Measurements from ENCODE around the gene KLRC4.
"Not testable (repeated sequence)": the region's sequence is repeated elsewhere in the genome, so short reads cannot be mapped to it uniquely, and the experiment has no call there.

Gene KLRC4

DNA sequence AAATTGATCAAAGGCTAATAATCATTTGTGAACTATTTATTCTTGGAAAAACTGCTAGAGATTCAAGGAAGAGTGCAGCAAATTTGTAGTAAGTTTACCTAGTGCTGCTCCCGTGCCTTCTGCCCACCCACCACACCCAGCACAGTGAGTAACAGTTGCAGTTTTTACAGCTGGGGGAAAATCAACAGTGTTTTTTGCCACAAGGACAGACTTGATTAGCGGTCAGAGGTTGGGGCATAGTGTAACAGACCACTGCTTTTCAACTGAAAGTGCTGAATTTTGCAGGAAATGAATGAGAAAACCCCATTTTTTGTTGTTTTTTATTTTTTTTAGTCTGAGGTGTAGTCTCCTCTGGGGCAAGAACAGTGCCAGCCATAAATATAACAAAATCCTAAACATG lies 12.3 kb downstream of the KLRC4 start:
- no peak for DNase-seq

GRCh38 chr12:10396176-10396575 lies 13.4 kb downstream of the KLRC4 start:
- not testable (repeated sequence) for DNase-seq

- no peak for DNase-seq
Measured at GRCh38 chr12:10395390-10395998, 14.1 kb downstream of the KLRC4 start.

DNA sequence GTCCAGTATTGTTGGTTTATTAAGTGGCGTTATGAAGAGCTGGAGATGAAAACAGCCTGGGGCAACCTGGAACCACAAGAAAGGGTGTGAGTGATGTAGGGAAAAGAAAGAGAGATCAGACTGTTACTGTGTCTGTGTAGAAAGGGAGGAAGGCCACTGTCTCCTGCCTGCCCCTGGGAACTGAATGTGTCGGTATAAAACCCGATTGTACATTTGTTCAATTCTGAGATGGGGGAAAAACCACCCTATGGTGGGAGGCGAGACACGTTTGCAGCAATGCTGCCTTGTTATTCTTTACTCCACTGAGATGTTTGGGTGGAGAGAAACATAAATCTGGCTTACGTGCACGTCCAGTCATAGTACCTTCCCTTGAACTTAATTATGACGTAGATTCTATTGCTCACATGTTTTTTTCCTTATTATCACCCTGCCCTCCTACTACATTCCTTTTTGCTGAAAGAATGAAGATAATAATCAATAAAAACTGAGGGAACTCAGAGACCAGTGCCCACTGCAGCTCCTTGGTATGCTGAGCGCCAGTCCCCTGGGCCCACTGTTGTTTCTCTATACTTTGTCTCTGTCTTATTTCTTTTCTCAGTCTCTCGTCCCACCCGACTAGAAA lies 14.9 kb downstream of the KLRC4 start:
- DNase-seq: not testable (repeated sequence)

DNA sequence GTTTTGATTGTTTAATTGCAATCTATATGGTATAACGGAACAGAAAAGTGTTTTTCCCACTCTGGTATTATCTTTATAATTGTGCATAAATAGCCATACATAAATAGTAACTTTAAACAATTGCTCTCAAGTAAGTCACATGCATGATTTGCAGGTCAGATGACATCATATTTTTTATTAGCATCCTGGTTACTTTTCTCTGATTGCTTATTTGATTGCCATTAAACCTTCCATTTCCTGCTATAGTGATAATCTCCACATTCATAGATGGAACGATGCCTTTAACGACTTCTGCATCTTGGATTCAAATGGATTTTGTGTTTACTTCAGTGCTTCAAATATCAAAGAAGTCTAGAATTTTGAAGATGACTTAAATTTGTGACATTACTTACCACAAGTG lies 16.3 kb downstream of the KLRC4 start:
- DNase-seq: no peak

GRCh38 chr12:10392394-10392930 lies 17.1 kb downstream of the KLRC4 start:
- peak in 1 of 51 donors; percentile 11 for DNase-seq

- DNase-seq: not testable (repeated sequence)
Measured at GRCh38 chr12:10390991-10391390, 18.6 kb downstream of the KLRC4 start.

GRCh38 chr12:10389904-10390303 lies 19.7 kb downstream of the KLRC4 start, which contains the start of gene KLRK1:
TSS of gene KLRK1 (minus strand) at chr12:10390041. CDS start at chr12:10388810, 1,231 bp downstream.
- no peak for DNase-seq

GRCh38 chr12:10388624-10389413 lies 20.7 kb downstream of the KLRC4 start:
- DNase-seq: no peak

GRCh38 chr12:10387498-10387897 lies 22.1 kb downstream of the KLRC4 start:
- DNase-seq: not testable (repeated sequence)

DNA sequence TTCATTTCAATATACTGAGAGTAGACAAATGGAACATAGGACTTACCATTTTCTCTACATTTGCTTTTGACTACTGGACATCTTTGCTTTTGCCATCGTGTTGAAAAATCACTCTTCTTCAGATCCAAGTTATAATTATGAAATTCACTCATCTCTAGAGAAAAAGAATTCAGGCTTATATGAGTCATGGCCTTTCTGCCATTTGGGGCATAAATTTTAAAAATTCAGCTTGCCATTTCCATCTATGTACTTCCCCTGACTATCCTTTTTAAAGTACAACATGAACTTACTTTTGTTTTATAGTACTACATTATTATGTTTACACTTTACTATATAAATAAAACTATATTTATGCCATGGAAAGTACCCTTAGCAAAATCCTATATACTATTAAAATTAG lies 22.7 kb downstream of the KLRC4 start:
- DNase-seq: no peak

GRCh38 chr12:10385166-10385613 lies 24.4 kb downstream of the KLRC4 start:
- no peak for DNase-seq

GRCh38 chr12:10384191-10384590 lies 25.4 kb downstream of the KLRC4 start:
- no peak for DNase-seq

DNA sequence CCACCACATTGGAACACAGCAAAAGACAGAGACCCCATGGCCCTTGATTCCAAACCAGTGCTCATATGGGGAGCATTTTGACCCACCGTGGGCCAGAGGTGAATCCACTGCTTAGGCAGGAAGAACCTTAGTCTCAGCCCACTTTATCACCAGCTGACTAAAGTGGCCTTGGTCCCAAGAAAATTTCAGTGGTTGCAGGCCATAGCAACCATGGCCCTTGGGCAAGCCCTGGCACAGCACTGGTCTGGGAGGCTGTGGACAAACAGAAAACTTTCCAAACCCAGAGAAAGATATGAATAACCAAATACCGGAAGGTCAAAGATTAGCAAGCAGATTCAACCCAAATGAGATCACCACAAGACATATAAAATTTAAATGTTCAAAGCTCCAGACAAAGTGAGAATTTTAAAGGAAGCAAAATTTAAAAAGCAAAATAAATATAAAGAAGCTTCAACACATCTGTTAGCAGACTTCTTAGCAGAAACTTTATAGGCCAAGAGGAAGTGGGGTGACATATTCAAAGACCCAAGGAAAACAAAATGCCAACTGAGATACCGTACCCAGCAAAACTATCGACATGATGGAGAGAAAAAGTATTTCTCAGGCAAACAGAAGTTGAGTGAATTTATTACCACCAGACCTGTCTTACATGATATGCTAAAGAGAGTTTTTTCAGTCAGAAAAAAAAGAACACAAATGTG lies 27.5 kb downstream of the KLRC4 start:
- no peak for DNase-seq

GRCh38 chr12:10378737-10379136 lies 30.8 kb downstream of the KLRC4 start:
- not testable (repeated sequence) for DNase-seq

- DNase-seq: no peak
Measured at GRCh38 chr12:10374624-10375018, 34.9 kb downstream of the KLRC4 start.

- DNase-seq: peak in 4 of 51 donors; percentile 17 to 39 (median 22)
Measured at GRCh38 chr12:10372559-10372958, 37.0 kb downstream of the KLRC4 start.

DNA sequence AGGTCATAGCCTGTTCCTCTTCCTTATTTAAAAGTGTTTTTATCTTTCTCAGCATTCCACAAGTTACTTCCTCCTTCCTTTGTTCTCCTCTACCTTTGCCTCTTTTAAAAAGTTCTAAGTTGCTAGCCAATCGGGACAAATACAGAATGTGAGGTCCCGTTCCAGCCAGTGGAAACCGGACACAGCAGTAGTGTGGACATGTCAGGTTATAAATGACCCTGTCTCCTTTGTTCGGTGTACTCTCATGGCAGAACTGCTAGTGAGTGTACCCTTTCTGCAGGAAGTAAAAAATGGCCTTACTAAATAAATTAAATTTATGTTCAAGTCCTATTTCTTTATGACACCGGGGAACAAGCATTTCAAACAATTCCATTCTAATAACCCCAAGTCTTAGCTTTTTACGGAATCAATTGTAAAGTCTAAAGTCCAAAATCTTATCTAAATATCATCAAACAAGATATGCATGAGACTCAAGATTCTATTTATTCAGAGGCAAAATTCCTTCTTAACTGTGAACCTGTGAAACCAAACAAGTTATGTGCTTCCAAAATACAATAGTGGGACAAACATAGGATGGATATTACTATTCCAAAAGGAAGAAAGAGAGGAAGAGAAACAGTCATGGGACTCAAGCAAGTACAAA lies 37.5 kb downstream of the KLRC4 start:
- DNase-seq: not testable (repeated sequence)

DNA sequence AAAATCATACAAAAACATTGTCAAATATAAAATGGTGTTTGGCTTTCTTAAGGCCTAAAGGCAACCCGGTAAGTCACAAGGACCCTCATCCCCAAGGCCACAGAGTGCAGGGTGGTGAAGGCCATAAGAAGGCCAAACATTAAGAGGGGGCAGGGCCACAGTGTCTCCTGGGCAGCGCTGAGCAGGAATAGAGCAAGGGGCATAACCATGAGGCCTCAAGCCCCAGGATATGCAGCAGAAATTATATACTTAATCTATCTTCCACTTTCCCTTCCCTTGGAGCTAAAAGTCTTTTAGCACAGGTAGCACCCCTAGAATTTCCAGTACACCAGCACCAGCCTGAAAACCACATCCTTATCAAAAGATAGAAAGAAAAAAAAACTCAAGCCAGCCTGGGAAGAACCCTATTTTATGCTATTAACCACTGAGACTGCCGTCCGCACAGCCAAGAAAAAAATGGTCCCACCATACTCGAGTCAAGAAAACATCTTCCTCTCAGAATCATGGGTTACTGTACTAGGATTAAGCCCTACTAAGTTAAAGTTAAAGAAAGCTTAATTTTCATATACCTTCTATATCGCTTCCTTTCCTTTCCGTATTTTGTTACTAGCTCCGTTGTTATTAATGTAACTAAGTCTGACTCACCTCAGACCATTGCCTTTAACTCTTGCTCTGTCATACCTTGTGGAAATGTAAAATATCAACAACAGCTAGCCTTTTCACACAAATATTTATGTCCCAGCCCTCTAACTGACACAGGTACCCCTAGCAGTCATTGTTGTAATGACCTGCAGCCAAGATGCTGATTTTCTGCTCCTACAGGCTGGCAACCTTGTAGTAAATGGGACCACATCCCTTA lies 39.8 kb downstream of the KLRC4 start:
- peak in 1 of 51 donors; percentile 4 for DNase-seq

Data from hypothalamus (tissue), 51 donors.